SU-DHL-6 (cell line): Measurements from ENCODE around the gene TMPRSS9.

ENCODE experiments used
- CTCF ChIP-seq: fragments of 200-600 bp; sonication (generic); IDR thresholded peaks from one replicate; pipeline ENCODE4 v1.5.1; 2017; ENCODE audit warnings: antibody characterized with exemption, mild to moderate bottlenecking, low read length, moderate library complexity; ENCODE audit not compliant: insufficient read depth, poor library complexity, severe bottlenecking
- EZH2phosphoT487 ChIP-seq: fragments of 200-600 bp; sonication (generic), shearing (Covaris generic); conservative IDR thresholded peaks from 2 replicates; pipeline ENCODE4 v1.6.1; 2018; ENCODE audit warnings: mild to moderate bottlenecking, antibody characterized with exemption, low read length, moderate library complexity, mixed read lengths

DNA sequence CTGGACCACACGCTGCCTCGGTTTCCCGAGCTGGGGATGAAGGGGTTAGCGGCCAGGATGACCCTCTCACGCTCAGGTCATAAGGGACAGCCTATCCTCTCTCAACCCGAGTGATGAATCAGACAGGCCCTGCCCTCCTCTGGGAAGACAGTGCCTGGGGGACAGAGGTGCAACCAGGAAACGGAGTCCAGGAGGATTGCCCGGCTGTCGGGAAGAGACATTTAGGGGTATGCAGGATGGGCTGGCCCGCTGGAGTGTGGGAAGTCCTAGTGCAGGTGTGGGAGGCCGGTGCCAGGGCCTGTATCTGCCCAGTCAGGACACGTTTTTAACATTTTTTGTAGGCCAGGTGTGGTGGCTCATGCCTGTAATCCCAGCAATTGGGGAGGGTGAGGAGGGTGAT, 40.0 kb upstream of the TMPRSS9 start:
- TF ChIP-seq CTCF, result no peak
- no peak for TF ChIP-seq EZH2phosphoT487
